Hepatocyte (in vitro differentiated cells): ENCODE data around the gene PPP1R9A.

Experiments
- CTCF ChIP-seq: fragments of 200-600 bp; sonication (generic); IDR thresholded peaks from 2 replicates; pipeline ENCODE4 v1.5.1; 2016; ENCODE audit warnings: antibody characterized with exemption, mild to moderate bottlenecking; ENCODE audit not compliant: poor library complexity
- EZH2 ChIP-seq: fragments of 200-600 bp; sonication (generic); IDR thresholded peaks from 2 replicates; pipeline ENCODE4 v1.6.1; 2016; ENCODE audit warnings: antibody characterized with exemption, mild to moderate bottlenecking, borderline replicate concordance
- EZH2phosphoT487 ChIP-seq: fragments of 200-600 bp; sonication (generic); IDR thresholded peaks from one replicate; pipeline ENCODE4 v1.6.1; 2018; ENCODE audit warnings: antibody characterized with exemption, mild to moderate bottlenecking, low read depth, moderate library complexity; ENCODE audit not compliant: unreplicated experiment, severe bottlenecking

DNA sequence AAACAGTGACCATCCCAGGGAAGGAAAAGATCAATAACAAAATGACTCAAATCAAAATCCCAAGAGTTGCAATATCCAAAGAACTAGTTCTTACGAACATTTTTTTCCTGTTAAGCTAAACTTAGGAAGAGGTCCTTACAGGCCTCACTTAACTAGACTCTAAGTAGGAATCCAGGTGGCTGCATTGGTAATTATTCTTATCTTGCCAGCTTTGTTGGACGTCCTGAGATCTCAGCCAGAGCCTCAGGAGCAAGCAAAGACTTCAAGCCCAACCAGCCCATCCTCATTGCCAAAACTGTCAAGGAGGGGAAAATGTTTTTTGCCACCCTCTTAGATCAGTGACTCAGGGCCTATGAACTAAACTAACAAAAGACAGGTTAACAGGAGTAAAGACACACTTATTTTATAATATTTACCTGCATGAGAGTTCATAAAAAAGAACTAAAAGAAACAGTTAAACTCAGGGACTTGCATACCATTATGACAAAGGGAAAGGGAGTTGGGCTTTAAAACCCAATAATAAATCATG, 18.3 kb upstream of the PPP1R9A start:
- TF ChIP-seq CTCF, result no peak
- TF ChIP-seq EZH2phosphoT487, result no peak
- no peak for TF ChIP-seq EZH2
